ACC112 (cell line): ENCODE data around the gene SHANK3.

ENCODE experiments used
- H2AFZ ChIP-seq: fragments of 200-600 bp; sonication (generic); one replicate; pipeline ENCODE4 v1.6.0; 2017; ENCODE audit warnings: antibody characterized with exemption, low read length; ENCODE audit not compliant: unreplicated experiment
- H3K27ac ChIP-seq: fragments of 200-600 bp; sonication (generic); 2 replicates; pipeline ENCODE4 v1.5.1; 2014; ENCODE audit warnings: low read depth, mild to moderate bottlenecking, antibody characterized with exemption, low read length, moderate library complexity
- H3K27me3 ChIP-seq: fragments of 200-600 bp; sonication (generic); 2 replicates; pipeline ENCODE4 v1.6.1; 2014; ENCODE audit warnings: mild to moderate bottlenecking, antibody characterized with exemption, low read length, moderate library complexity, mixed read lengths; ENCODE audit not compliant: insufficient read depth
- H3K36me3 ChIP-seq: fragments of 200-600 bp; sonication (generic); 2 replicates; pipeline ENCODE4 v1.6.1; 2016; ENCODE audit warnings: mild to moderate bottlenecking, antibody characterized with exemption, low read length, moderate library complexity, mixed read lengths; ENCODE audit not compliant: insufficient read depth
- H3K4me1 ChIP-seq: fragments of 200-600 bp; sonication (generic); one replicate; pipeline ENCODE4 v1.6.1; 2016; ENCODE audit warnings: low read length, mixed read lengths; ENCODE audit not compliant: insufficient read depth, unreplicated experiment, control insufficient read depth
- H3K4me3 ChIP-seq: fragments of 200-600 bp; sonication (generic); 2 replicates; pipeline ENCODE4 v1.5.1; 2014; ENCODE audit warnings: mild to moderate bottlenecking, low read depth, low read length
- H3K79me2 ChIP-seq: fragments of 200-600 bp; sonication (generic); one replicate; pipeline ENCODE4 v1.6.0; 2016; ENCODE audit warnings: low read length; ENCODE audit not compliant: control insufficient read depth, unreplicated experiment, insufficient read depth

The SHANK3 gene

GRCh38 chr22:50706481-50707125 lies 34.0 kb downstream of the SHANK3 start:
- H3K36me3 ChIP-seq: no peaks in the 10 kb centered on the region
- no peaks in the 10 kb centered on the region for H3K27me3 ChIP-seq
- no peaks in the 10 kb centered on the region for H3K79me2 ChIP-seq
- no peak overlapping the region for H3K4me3 ChIP-seq
- peaks cover 5% of the 10 kb centered on the region for H3K4me1 ChIP-seq
- no peak overlapping the region for H3K27ac ChIP-seq
- no peak overlapping the region for H2AFZ ChIP-seq

GRCh38 chr22:50708474-50708873 lies 35.9 kb downstream of the SHANK3 start:
- no peaks in the 10 kb centered on the region for H3K36me3 ChIP-seq
- H2AFZ ChIP-seq: no peak overlapping the region

GRCh38 chr22:50708996-50709395 lies 36.4 kb downstream of the SHANK3 start:
- no peaks in the 10 kb centered on the region for H3K36me3 ChIP-seq

More at GRCh38 chr22:50708474-50708873, 35.9 kb downstream of the SHANK3 start:
- H3K27me3 ChIP-seq: no peaks in the 10 kb centered on the region
- H3K79me2 ChIP-seq: no peaks in the 10 kb centered on the region
- H3K4me3 ChIP-seq: no peak overlapping the region
- no peak overlapping the region for H3K27ac ChIP-seq
- peaks cover 5% of the 10 kb centered on the region for H3K4me1 ChIP-seq

GRCh38 chr22:50710221-50710620 lies 37.6 kb downstream of the SHANK3 start:
- Histone ChIP-seq H2AFZ (no peak overlapping the region), H3K79me2 (no peaks in the 10 kb centered on the region), H3K36me3 (no peaks in the 10 kb centered on the region), H3K27ac (no peak overlapping the region), H3K4me1 (peaks cover 5% of the 10 kb centered on the region), H3K27me3 (no peaks in the 10 kb centered on the region), H3K4me3 (no peak overlapping the region)

More at GRCh38 chr22:50708996-50709395, 36.4 kb downstream of the SHANK3 start:
- no peaks in the 10 kb centered on the region for H3K27me3 ChIP-seq
- H3K79me2 ChIP-seq: no peaks in the 10 kb centered on the region
- no peak overlapping the region for H2AFZ ChIP-seq
- no peak overlapping the region for H3K4me3 ChIP-seq
- H3K4me1 ChIP-seq: peaks cover 5% of the 10 kb centered on the region
- H3K27ac ChIP-seq: no peak overlapping the region

- Histone ChIP-seq H3K27me3 (no peaks in the 10 kb centered on the region), H3K79me2 (no peaks in the 10 kb centered on the region), H3K27ac (no peak overlapping the region), H3K4me1 (peaks cover 5% of the 10 kb centered on the region), H3K36me3 (no peaks in the 10 kb centered on the region), H3K4me3 (no peak overlapping the region), H2AFZ (no peak overlapping the region)
These were observed 38.3 kb downstream of the SHANK3 start for GRCh38 chr22:50710886-50711285.

GRCh38 chr22:50711446-50712340 lies 39.1 kb downstream of the SHANK3 start:
- H2AFZ ChIP-seq: no peak overlapping the region
- H3K4me1 ChIP-seq: peaks cover 5% of the 10 kb centered on the region
- H3K27me3 ChIP-seq: no peaks in the 10 kb centered on the region
- H3K79me2 ChIP-seq: no peaks in the 10 kb centered on the region
- no peak overlapping the region for H3K27ac ChIP-seq
- no peak overlapping the region for H3K4me3 ChIP-seq
- no peaks in the 10 kb centered on the region for H3K36me3 ChIP-seq

- Histone ChIP-seq H3K4me3 (no peak overlapping the region), H3K4me1 (peaks cover 5% of the 10 kb centered on the region), H3K79me2 (no peaks in the 10 kb centered on the region), H3K27me3 (no peaks in the 10 kb centered on the region), H2AFZ (no peak overlapping the region), H3K27ac (no peak overlapping the region), H3K36me3 (no peaks in the 10 kb centered on the region)
These were observed 39.9 kb downstream of the SHANK3 start for GRCh38 chr22:50712341-50713007.

- Histone ChIP-seq H3K4me3 (no peak overlapping the region), H3K36me3 (no peaks in the 10 kb centered on the region), H2AFZ (no peak overlapping the region), H3K4me1 (peaks cover 5% of the 10 kb centered on the region), H3K27me3 (no peaks in the 10 kb centered on the region), H3K27ac (no peak overlapping the region), H3K79me2 (no peaks in the 10 kb centered on the region)
These were observed 40.4 kb downstream of the SHANK3 start for GRCh38 chr22:50713008-50713385.

GRCh38 chr22:50713571-50714056 lies 41.0 kb downstream of the SHANK3 start:
- Histone ChIP-seq H3K27ac (no peak overlapping the region), H3K4me3 (no peak overlapping the region), H3K36me3 (no peaks in the 10 kb centered on the region), H3K79me2 (no peaks in the 10 kb centered on the region), H3K27me3 (no peaks in the 10 kb centered on the region), H3K4me1 (peaks cover 5% of the 10 kb centered on the region), H2AFZ (no peak overlapping the region)

- Histone ChIP-seq H3K36me3 (no peaks in the 10 kb centered on the region), H3K4me3 (no peak overlapping the region), H2AFZ (no peak overlapping the region), H3K27me3 (no peaks in the 10 kb centered on the region), H3K27ac (no peak overlapping the region), H3K79me2 (no peaks in the 10 kb centered on the region), H3K4me1 (peaks cover 5% of the 10 kb centered on the region)
These were observed 41.5 kb downstream of the SHANK3 start for GRCh38 chr22:50714150-50714549.
